C1 segment of cervical spinal cord (tissue), 14 donors: ENCODE data around the gene NUP107.
"Not testable (repeated sequence)": the region's sequence is repeated elsewhere in the genome, so short reads cannot be mapped to it uniquely, and the experiment has no call there.

Experiments
- DNase-seq, 14 donors: peaks; one replicate each; lab custom pipeline; 2025; lab: John Stamatoyannopoulos, UW

Gene NUP107

DNA sequence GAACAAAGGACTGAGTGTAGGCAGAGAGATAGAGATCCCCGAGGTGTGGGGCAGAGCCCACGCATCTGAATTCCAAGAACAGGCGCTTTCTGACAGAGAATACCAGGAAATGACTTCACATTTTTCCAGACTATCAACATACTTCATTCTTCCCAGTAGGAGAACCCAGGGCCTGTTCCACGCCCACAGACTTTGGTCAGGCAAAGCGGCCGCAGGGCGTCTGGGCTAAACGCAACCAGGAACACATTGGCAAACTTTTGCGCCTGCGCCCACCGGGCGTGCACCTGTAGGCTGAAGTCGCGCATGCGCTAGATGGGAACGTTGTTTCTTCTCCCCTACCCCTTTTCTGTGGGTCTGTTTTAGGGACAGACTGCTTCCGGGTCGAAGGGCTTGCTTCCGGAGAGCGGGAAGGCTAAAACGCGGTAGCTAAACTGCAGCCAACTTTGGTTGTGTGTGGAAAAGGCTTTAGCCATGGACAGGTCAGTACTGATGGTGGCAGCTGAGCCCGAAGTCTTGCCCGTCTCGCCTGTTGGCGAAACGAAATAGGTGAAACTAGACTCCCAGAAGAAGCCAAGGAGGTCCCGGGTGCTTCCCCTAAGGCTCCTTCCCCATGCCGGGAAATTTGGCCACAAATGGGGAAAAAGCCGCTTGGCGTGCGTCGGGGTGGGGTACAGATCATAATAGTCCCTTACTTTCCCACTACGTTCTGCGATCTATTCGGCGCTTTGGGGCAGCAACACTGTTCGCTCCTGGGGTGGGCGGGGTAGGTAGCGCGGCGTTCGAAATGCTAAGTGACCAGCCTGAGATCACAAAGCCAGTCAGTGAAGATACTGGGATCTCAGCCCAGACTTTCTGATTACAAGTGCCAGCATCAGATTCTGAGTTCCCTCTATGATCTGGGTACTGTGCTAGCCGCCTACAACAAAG, at the start of gene NUP107:
TSS of gene NUP107 (plus strand) at position 384 of the 927 bp plus-strand sequence. CDS start at position 472, 88 bp downstream.
- peak; percentile 59 to 97 (median 94) for DNase-seq

DNA sequence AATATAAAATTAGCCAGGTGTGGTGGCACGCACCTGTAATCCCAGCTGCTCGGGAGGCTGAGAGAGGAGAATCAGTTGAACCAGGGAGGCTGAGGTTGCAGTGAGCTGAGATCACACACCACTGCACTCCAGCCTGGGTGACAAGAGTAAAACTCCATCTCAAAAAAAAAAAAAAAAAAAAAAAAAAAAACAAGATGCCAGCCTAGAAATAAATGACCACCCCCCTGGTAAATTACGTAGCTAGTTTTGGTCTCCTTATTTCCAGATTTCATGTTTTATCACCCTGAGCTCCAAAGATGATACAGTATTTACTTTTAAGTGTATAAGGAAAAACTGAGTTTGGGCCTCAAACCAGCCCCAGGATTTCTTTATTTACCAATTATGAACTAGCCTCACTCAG, 49.3 kb upstream of the NUP107 start:
- not testable (repeated sequence) for DNase-seq

DNA sequence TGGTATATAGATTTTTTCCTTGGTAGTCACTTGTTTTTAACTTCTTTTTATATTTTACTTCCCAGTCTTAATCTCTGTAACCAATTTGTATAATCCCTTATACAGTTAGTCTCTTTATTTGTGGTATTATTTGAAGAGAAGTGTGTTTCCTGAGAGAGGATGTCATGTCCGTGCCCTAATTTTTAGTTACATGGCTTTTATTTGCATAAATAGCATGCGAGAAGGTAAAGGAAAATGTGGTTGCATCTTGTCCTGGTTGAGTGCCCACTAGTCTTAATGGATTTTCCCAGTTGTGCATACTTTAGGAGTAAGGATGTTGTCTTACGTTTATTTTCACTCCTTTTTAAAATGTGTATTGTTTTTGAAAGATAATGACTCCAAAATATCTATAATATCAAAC, 48.6 kb upstream of the NUP107 start:
- no peak for DNase-seq

DNA sequence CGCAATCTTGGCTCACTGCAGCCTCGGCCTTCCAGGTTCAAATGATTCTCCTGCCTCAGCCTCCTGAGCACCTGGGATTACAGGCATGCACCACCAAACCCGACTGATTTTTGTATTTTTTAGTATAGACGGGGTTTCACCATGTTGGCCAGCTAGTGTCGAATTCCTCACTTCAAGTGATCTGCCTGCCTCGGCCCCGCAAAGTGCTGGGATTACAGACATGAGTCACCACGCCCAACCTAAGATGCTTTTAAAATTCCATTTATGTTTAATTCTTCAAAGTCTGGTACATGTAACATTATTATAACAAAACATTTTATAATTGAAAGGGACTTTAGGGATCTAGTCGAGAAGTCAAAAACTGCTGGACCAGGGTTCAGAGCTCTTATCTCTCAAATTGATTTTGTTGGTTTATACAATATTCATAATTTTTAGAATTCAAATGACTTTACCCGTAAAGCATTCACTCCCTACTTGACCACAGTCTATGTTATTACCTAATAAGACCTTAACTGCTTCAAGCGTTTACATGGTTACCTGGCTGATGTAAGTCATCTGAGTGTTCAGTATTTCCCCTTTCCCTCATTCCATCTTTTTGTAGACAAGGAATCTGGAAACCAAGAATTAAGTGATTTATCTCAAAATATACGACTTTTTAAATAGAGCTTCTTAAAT, 47.9 kb upstream of the NUP107 start:
- no peak for DNase-seq

DNA sequence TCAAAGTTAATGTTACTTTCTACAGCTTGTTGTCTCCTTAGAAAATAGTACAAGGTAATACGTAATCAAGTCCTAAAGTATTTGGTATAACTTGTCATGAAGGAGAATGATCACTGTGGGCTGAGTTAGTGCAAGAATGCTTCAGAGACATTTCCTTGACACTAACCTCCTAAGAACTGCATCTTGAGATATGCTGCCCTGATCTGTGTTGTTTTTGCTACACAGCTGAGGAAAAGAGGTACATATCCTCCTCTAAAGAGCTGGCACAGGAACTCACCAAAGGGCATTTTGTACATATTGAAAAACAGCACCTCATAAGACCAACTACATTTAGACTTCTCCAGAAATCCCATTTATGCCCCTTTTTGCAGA, 47.4 kb upstream of the NUP107 start:
- no peak for DNase-seq

DNA sequence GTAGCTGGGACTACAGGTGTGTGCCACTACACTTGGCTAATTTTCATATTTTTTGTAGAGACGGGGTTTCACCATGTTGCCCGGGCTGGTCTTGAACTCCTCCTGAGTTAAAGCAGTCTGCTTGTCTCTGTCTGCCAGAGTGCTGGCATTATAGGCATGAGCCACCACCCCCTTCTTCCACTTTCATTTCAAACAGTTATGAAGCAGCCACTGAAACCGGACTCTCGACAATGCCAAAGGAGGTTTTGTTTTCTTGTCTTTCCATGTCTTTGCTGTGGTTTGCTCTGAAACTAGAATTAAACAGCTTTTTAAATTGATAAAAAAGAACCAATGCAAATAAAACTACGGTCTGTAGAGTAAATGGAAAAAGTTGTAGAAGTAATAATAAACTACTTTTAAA, 45.6 kb upstream of the NUP107 start:
- peak in 1 of 14 donors; percentile 3 for DNase-seq

DNA sequence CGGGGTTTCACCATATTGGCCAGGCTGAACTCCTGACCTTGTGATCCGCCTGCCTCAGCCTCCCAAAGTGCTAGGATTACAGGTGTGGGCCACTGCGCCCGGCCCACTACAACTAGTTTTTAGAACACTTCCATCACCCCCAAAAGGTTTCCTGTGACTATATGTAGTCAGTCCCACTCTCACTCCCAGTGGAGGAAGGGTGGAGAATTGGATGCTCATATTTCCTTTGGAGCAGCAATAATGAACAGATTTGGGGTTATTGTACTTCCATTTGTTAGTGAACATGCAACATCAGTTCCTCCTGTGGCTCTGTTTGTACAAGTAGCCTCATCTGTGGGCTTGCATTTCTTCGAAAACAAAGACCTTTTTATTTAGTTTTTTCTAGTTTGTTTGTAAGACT, 40.3 kb upstream of the NUP107 start:
- DNase-seq = no peak

DNA sequence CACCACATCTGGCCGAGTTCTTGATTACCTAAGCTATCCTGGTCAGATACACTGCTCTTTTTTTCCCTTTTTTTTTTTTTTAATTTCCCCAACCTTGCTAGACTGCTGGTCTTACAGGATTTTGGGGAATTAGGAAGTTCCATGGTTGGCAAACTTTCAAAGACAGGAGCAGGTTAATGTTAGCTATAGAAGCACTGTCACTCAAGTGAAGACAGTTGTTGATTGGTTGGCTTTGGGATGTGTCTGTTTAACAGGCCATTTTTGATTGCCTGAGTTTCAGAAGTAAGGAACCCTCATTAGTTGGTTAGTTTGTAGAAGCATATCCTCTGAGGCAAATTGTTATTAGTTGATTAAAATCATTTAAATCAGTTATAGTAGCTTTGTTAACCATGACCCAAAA, 39.3 kb upstream of the NUP107 start:
- DNase-seq = no peak

DNA sequence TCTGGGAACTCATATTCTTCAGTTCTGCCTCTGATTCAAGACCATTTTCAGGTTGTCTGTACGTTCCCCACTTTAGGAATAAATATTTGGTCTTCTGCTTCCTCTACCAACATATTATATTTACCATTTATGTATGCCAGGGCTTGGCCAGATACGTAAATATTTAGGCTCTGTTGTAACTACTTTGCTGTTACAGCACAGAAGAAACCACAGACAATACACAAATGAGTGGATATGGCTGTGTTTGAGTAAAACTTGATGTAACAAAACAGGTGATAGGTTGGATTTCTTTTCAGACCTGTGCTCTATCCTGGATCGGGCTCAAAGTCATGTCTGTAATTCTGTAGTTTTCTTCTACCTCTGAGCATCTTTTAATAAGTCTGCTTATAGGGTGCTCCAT, 38.6 kb upstream of the NUP107 start:
- no peak for DNase-seq

DNA sequence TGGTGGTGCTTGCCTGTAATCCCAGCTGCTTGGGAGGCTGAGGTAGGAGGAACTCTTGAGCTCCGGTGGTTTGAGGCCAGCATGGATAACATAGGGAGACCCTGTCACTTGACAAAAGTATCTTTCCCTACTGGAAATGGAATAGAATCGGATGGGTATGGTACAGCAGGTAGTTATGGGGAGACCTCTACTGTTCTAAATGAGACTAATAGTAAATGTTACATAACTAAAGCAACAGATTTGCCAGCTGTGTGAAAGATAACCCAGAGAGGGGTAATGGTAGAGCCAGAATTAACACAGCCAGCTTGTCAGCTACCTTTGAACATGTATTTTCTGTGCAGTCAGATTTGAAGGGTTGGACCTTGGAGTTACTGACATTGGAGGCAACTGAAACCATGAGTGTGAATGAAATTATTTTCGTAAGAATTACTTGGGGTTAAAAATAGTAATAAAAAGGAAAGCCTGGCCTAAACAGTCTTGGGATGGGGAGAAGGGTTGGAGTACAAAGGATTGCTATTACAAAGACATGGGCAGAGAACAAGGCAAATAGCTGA, 21.7 kb upstream of the NUP107 start:
- no peak for DNase-seq

DNA sequence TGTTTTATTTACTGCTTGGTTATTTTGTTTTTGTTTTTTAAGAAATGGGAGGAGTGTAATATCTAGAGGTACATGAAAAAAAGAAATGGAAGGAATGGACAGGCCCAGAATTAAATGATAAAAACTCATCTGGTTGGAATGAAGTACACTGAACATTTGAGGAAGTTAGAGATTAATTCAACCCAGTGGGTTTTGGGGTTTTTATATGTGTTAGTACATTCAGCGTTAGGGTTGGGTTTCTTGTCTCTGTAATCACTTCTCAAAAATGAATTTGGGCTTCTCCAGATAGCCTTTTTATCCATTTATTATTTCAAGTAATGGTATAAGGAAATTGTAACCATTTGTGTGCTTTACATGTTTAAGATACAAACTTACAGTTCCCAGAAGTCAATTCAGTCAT, 19.5 kb upstream of the NUP107 start:
- DNase-seq = no peak

DNA sequence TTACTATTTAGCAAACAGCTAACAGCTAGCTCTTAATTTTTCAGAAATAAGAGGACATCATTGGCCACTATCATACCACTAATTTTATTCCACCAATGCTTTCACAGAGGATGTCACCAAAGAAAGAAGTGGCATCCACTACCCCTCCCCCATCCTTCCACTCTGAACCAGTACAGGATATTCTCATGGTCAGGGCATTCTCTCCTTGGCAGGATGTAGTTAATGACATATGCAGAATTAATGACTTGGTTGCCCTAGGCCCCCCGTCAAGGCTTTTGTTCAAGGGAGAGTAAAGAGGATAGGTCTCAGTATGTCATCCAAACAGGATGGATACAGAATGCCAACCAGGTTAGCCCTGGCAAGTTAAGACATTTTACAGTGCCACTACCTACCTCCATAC, 18.9 kb upstream of the NUP107 start:
- DNase-seq = no peak

DNA sequence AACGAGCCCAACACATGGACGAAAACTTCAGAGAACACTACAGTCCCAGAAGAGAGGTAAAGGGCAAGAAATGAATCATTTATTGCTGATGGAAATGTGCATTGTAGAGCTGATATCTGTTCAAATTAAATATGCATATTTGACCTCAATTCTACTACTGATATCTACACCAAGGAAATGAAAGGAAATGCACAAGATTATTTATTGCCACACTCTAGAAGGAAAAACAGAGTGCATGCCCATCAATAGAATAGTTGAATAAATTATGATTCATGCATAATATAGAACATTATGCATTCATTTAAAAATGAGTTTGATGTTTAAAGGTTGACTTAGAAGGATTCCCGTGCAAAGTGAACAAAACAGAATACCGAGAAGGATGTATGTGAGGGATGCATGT, 15.6 kb upstream of the NUP107 start:
- no peak for DNase-seq

DNA sequence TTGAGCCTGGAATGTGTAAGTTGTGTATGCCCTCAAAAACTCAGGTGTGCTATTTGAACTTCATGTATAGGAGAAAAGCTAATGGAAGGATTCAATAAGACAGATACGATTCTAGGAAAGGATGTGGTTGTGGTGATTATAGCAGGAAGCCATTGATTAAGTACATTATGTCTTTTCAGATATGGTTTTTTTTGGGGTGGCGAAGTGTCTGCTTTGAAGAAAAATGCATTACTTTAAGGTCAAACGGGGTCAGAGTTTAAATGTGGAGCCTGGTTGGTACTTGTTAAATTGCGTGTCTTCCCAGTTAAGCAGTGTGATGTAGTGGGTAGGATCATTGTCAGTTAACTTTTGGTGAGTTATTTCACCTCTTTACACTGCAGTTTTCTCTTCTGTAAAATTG, 13.0 kb upstream of the NUP107 start:
- DNase-seq = no peak

DNA sequence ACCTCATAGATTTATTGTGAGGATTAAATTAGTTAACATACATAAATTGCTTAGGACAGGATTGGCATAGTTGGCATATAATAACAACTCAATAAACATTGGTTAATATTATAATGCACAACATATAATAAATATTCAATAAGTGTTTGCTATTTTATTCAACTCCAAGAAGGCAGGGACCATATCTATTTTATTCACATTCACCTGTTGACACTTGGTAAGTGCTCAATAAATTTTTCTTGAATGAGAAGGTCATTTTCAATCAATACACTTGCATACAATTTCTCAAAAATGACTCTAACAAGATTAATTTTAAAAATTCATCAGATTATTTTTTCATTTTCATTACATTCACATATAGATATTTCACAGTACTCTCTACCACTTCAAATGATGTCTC, 12.4 kb upstream of the NUP107 start:
- DNase-seq = no peak

DNA sequence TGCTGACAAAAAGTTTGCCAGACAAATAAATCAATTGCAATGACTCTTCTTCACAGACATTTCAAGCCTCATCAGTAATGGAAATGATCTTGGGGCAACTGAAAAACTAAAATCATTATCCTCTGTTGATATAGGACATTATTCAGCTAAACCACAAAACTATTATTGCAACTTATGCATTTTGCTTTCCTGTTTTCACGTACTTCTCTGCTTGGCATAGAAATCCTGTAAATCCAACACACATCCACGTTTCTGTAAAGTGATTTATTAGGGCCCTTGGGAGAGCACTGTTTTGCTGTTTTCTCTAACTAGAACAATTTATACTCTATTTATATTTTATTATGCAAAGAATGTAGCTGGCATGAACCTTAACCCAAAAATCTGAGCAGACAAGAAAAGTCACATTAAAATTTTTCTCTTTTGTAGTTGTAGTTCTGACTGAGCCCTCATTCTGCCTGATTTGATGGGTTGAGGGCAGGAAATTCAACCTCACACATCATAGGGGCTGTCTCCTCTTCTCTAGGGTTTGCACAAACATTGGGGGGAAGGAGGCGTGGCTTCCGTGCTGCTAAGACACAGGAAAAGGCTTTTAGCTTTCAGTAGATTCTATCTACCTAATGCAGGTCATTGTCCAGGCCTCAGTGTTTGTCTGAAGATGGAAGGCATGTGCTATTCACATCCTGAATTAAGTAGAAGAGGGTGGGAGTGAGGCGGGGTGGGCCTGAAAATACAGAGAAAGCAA, 11.5 kb upstream of the NUP107 start:
- no peak for DNase-seq

DNA sequence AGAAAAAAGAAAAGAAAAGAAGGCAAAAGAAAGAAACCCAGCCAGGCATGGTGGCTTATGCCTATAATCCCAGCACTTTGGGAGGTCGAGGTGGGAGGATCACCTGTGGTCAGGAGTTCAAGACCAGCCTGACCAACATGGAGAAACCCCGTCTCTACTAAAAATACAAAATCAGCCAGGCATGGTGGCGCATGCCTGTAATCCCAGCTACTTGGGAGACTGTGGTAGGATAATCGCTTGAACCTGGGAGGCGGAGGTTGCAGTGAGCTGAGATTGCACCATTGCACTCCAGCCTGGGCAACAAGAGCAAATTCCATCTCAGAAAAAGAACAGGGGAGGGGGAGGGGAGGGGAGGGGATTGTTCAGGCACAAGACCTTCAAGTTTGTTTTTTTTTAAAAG, 9.9 kb upstream of the NUP107 start:
- not testable (repeated sequence) for DNase-seq

DNA sequence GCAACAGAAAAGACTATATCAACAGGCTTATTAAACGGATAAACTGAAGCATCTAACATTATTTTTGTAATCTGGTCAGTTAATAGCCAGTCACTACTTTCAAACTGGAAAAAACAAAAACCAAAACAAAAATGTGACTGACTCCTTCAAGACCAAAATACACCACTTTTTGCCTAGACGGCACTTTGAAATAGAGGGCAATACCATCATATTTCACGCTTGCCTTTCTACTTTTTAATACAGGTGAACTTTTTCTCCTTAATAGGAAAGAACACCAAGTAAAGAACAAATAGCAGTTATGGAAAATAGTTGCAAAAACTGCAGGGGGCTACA, 550 bp upstream of the NUP107 start:
- no peak for DNase-seq

DNA sequence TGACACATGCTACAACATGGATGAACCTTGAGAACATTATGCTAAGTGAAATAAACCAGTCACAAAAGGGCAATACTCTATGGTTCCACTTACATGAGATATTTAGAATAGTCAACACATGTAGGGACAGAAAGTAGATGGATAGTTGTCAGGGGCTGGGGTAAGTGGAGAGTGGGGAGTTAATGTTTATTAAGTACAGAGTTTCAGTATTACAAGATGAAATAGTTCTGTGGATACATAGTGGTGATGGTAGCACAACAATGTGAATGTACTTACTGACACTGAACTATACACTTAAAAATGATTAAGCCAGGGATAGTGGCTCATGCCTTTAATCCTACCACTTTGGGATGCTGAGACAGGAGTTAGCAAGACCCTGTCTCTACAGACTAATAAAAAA, 8.7 kb downstream of the NUP107 start:
- DNase-seq = no peak

DNA sequence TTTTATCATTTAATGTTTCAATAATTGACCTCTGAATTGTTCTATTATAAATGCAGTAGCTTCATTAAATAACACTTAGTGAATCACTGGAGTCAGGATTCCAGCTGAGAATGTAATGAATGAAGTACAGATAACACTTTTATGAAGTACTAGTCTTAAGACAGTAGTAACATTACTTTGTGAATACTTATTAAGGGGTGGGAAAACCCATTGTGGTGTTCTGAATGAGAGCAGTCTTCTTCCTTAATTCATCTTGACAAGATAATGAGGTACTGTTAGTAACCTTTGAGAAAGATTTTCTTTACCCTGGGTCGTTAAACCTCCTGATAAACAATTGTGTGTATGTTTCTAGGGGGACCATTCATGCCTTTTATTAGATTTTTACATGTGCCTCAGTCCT, 12.7 kb downstream of the NUP107 start:
- no peak for DNase-seq

DNA sequence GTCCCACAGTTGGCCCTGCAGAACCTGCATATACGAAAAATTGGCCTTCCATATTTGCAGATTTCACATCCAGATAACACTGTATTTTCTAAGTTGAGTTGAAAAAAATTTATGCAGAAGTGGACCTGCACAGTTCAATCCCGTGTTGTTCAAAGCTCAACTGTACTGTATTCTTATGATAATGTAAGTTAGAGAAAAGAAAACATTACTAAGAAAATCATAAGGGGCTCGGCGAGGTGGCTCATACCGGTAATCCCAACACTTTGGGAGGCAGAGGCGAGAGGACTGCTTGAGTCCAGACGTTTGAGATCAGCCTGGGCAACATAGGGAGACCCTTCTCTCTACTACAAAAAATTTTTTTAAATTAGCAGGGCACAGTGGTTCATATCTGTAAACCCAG, 41.0 kb downstream of the NUP107 start:
- no peak for DNase-seq

DNA sequence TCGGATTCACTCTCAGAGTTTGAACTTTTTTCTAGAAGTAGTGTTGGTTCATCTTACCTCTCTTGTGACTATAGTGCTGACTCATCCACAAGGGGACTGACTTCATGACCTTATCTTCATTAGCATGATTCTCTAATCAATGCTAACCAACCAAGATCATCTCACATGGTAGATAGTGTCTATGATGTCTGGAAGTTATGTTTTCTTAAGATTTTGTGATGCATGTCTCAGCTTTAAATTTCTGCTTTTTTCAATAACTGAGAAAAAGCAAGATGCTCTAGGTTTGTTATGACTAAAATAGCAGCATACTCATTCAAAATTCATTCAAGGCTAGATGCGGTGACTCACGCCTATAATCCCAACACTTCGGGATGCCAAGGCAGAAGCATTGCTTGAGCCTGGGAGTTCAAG, 46.9 kb downstream of the NUP107 start:
- DNase-seq = no peak
